HG03558 (cell line): ENCODE results near the gene ATP9B.

Source experiments
- ATAC-seq: cut with Tn5 transposase; IDR thresholded peaks from one replicate; pipeline ENCODE4 v1.9.1; 2021; ENCODE audit warnings: moderate number of reproducible peaks; ENCODE audit not compliant: unreplicated experiment; ENCODE audit errors: extremely low read depth

Gene ATP9B

GRCh38 chr18:79195716-79196683 is 126.8 kb downstream of the ATP9B start:
- no peak for ATAC-seq

- ATAC-seq, result no peak
Measured at GRCh38 chr18:79197531-79197930, 128.3 kb downstream of the ATP9B start.

- ATAC-seq, result no peak
Measured at GRCh38 chr18:79199691-79200374, 130.6 kb downstream of the ATP9B start.

- ATAC-seq, result no peak
Measured at GRCh38 chr18:79200546-79201268, 131.5 kb downstream of the ATP9B start.

GRCh38 chr18:79203017-79203605 is 133.9 kb downstream of the ATP9B start:
- ATAC-seq, result no peak

- ATAC-seq, result no peak
Measured at GRCh38 chr18:79204889-79205807, 136.0 kb downstream of the ATP9B start.

- ATAC-seq, result no peak
Measured at GRCh38 chr18:79206444-79206843, 137.2 kb downstream of the ATP9B start.

- ATAC-seq, result no peak
Measured at GRCh38 chr18:79208906-79209305, 139.7 kb downstream of the ATP9B start.

GRCh38 chr18:79210002-79210910 is 141.1 kb downstream of the ATP9B start:
- no peak for ATAC-seq

GRCh38 chr18:79211844-79212243 is 142.7 kb downstream of the ATP9B start:
- ATAC-seq, result no peak

- ATAC-seq, result no peak
Measured at GRCh38 chr18:79214056-79214455, 144.9 kb downstream of the ATP9B start.

GRCh38 chr18:79216176-79216575 is 147.0 kb downstream of the ATP9B start:
- ATAC-seq, result no peak

- no peak for ATAC-seq
Measured at GRCh38 chr18:79217979-79218604, 148.9 kb downstream of the ATP9B start.

- ATAC-seq, result no peak
Measured at GRCh38 chr18:79218605-79219190, 149.5 kb downstream of the ATP9B start.

GRCh38 chr18:79221136-79221535 is 151.9 kb downstream of the ATP9B start:
- no peak for ATAC-seq

GRCh38 chr18:79222790-79223189 is 153.6 kb downstream of the ATP9B start:
- no peak for ATAC-seq

- ATAC-seq, result no peak
Measured at GRCh38 chr18:79223431-79223830, 154.2 kb downstream of the ATP9B start.

- no peak for ATAC-seq
Measured at GRCh38 chr18:79224381-79224780, 155.2 kb downstream of the ATP9B start.
